Neural progenitor cell (in vitro differentiated cells): ENCODE results near the gene CCL27.

Experiments
- CTCF ChIP-seq: fragments of 200-600 bp; sonication (generic); IDR thresholded peaks from 2 replicates; pipeline ENCODE4 v1.5.1; 2017; ENCODE audit warnings: antibody characterized with exemption, mild to moderate bottlenecking
- EZH2phosphoT487 ChIP-seq: fragments of 200-600 bp; sonication (generic); IDR thresholded peaks from 2 replicates; pipeline ENCODE4 v1.6.1; 2017; ENCODE audit warnings: antibody characterized with exemption

GRCh38 chr9:34646211-34647083 lies 16.0 kb downstream of the CCL27 start, which contains the start of gene GALT:
- TF ChIP-seq EZH2phosphoT487 = no peak
- peak; percentile 37 for TF ChIP-seq CTCF
